Activated T-helper 1 cell treated with Interleukin-2 at 50 U/mL for 16 hours (primary cell): ENCODE results near the gene SNX14.
"Not testable (repeated sequence)": the region's sequence is repeated elsewhere in the genome, so short reads cannot be mapped to it uniquely, and the experiment has no call there.

Experiments used
- DNase-seq: peaks from one replicate; pipeline ENCODE4 v3.0.0-alpha.2; 2020; ENCODE audit warnings: low read depth

SNX14 gene

DNA sequence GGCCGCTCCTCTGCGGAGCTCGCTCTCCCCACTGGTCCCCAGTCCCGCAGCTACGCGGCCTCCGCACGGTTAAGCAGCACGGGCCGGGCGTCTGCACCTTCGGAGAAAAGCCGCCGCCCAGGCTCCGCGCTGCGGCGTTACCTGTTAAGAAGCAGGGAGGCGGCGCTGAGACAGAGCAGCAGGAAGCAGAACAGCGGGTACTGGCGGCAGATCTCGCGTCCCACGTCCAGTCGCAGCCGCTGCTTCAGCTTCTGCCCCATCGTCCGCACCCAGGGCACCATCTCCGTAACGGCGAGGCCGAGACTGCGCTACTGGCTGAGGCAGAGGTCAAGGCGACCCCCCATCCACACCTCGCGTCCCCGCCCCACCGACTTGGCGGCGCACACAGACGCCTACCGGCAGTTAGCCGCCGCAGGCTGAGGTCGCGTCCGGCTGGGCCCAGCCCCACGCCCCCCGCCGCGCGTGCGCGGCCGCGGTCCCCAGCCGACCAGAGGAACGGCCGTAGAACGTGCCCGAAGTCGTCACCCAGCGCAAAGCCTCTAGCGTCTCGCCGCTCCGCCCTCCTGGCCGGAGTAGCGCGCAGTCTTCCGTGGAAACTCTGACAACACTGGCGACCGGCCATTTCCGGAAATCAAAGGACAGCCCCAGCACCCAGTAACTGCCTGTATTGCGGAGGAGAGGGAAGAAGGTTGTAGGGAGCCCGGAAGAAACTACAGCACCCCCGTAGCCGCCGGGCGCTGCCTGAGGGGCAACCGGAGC, at the start of gene SNX14:
SNX14 (minus strand) TSS at position 421 of the 759 bp plus-strand sequence; CDS start at position 281, 140 bp downstream.
- peak; percentile 61 for DNase-seq

DNA sequence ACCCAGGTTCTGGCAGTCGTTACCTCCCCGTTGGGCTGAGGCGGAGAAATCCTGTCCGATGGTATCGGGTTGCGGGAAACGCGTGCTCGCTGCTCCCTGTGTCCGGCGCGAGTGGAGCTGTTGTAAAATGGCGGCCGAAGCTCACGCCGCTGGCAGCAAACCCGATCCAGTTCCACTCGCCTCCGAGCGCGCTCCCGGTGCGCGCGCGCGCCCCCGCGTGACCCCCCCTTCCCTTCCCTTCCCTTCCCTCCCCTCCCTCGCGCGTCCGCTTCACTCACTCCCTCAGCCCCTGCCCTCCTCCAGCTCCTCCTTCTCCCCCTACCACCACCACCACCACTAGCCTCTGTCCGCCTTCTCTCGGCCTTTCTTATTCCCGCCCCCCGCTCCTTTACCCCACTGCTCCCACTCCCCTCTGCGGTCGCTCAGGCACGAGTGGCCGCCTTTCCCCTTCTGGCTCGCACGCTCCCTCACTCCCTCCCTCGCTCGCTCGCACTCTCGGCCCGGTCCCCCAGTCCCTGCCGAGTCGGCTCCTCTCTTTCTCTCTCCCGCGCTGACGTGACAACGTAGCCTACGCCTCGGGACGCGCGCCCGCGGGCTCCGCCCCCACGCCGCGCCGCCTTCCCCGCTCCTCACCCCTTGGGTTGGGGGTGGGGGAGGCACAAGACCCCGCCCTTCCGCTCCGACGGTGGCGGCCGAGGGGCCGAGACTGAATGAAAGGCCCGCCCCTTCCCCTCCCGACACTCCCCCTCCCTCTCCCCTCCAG, 49.3 kb upstream of the SNX14 start, which contains the start of gene SYNCRIP:
SYNCRIP (minus strand) TSS at position 113 of the 763 bp plus-strand sequence. CDS start 1,447 bp downstream, outside the sequence.
- DNase-seq: peak; percentile 99

GRCh38 chr6:85641897-85642773, 48.5 kb upstream of the SNX14 start:
- DNase-seq: peak; percentile 34

DNA sequence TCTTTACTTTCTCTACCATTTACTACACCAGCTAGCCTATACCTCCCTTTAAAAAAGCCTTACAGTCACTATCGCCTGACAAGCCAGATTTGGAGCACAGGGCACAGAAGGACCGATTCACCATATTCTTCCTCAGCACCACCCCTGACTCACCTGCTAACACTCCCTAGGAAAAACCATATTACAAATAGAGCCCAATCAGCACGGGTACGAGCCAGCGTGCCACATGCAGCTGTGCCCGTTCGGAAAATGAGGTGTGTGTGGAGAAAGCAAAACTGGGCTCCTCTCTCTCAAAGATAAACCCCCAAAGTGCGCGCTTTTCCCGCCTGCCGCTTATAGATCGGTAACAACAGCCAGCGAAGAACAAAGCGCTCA, 47.9 kb upstream of the SNX14 start:
- DNase-seq: no peak

- DNase-seq: no peak
These were observed 47.2 kb upstream of the SNX14 start for GRCh38 chr6:85640821-85641220.

- DNase-seq: no peak
These were observed 43.9 kb upstream of the SNX14 start for GRCh38 chr6:85637579-85637978.

- no peak for DNase-seq
These were observed 38.7 kb upstream of the SNX14 start for GRCh38 chr6:85632164-85632942.

GRCh38 chr6:85631117-85631516, 37.5 kb upstream of the SNX14 start:
- DNase-seq: not testable (repeated sequence)

DNA sequence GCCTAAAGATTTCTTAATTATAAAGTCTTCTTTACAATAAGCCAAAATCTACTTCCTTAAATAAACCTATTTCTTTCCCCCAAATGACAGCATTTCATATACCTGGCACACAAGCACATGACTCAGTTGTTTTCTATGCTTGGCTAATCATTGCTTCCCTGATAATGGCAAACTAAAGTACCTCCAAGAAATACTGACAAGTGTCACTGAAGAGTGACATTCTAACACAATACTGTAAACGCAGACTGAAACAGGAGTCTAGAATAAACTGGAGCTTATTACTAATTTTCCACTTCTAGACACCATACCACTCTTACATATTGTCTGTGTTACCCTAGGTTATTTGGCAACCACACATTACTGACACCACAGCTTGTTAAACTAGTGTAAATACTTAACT, 34.7 kb upstream of the SNX14 start:
- no peak for DNase-seq

DNA sequence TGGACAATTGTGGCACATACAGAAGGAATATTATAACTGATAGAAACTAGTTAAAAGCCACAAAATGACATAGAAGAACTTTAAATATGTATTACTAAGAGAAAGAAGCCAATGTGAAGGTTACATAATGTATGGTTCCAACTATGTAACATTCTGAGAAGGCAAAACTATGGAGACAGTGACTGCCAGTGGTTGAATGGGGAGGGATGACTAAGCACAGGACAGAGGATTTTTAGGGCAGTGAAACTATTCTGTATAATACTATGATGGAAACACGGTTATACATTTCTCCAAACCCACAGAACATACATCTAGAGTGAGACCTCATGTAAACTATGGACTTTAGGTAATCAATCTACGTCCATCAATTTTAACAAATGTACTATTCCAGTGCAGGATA, 26.6 kb upstream of the SNX14 start:
- no peak for DNase-seq

- no peak for DNase-seq
These were observed 21.1 kb upstream of the SNX14 start for GRCh38 chr6:85614780-85615179.

- no peak for DNase-seq
These were observed 19.2 kb upstream of the SNX14 start for GRCh38 chr6:85612690-85613474.

DNA sequence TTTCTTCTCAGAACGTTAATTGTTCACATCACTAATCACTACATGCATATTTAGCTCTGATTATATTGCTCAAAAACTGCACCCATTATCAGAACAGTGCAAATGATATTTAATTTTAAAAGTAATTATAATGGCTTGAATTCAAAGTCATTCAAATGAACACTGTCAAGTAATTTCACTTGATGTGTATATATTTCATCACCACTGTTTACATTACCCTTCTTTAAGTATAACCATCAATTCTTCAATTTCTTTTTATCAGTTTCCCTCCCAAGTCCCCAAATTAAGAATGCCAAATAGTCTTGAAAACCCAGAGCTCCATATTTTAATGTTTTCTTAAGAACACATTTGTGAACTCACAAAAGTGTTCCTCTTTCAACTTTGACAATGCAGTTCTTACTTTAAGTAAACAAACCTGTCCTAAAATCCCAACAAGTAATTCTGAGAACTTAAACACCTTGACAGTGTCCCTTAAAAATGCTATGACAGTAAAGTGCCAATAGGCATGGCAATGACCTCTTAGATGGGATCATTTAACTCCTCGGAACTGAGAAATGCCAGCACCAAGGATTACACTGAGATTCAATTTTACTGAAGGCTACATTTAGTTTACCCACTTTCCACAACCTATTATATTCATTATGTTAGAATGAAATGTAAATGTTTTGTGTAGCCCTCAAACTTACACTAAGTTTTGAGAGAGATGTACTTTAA, 16.7 kb upstream of the SNX14 start:
- DNase-seq: no peak

- no peak for DNase-seq
These were observed 8.4 kb upstream of the SNX14 start for GRCh38 chr6:85602100-85602499.

DNA sequence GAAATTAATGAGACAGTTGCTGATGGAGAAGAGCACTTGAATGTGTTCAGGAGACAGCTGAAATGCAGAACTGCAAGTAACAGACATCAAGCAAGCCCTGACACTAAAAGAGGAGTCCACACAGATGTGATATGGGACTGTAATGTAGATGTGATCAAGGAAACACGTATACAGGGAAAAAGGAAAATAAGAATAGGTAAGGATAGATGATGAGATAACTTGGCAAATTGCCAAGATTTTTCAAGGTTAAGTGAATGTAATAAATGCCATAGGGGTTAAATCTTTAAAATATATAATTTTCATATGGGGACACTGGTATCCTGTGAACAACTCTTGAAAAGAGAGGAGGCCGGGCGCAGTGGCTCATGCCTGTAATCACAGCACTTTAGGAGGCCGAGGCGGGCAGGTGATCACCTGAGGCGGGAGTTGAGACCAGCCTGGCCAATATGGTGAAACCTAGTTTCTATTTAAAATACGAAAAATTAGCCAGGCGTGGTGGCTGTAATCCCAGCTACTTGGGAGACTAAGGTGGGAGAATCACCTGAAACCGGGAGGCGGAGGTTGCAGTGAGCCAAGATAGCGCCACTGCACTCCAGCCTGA, 7.2 kb upstream of the SNX14 start:
- no peak for DNase-seq

- no peak for DNase-seq
These were observed 706 bp upstream of the SNX14 start for GRCh38 chr6:85594197-85594930.

DNA sequence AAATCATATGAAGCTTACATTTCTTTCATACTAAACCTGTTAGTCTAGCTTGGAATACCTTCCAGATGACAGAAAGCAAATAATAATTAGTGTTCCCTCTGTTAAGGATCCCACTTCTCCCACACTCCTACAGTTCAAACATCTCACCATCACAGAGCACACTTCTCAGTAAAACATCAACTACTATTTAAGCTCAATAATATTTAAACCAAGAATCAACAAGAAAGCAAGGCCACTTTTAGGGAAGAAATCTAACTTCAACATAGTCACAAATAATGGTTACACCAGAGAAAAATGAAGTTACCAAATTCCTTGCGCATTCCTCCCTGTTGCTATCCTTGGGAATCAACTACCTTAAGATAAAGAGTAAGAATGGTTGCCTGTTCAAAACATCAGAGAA, 1.6 kb downstream of the SNX14 start:
- DNase-seq: no peak

DNA sequence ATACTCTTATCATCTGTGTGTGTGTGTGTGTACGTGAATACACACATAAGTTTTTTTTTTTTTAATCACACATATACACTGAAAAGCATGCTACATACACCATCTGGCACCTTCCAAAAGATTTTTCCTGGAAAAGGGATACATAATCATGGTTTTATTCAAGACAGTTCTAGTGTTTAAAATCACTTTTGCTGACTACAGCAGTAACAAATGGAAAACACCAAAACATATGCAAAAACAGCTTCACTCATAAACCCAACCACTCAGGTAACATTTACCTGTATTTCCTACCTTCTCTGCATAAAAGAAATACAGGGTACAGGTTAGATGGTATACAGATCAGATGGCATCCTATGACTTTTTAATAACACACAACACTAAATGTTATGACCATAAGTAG, 2.5 kb downstream of the SNX14 start:
- no peak for DNase-seq

DNA sequence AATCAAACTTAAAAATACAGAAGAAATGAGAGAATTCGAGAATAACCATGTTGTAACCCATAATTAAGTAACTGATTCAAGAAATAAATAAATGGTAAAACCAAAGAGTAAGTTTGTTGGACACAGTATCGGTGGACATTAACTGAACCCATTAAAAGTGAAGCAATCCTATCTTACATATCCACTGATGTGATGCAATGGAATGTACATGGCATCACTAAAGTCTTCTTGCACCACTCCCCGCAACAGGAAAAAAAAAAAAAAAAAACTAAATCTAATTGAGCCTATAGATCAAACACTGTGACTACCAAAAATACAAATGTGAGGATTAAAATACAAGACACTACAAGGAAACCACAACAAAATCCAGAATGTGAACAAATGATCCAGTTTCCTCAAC, 7.9 kb downstream of the SNX14 start:
- DNase-seq: no peak
